GM18867 (cell line): ENCODE measurements around the gene RPL18A.
A peak's percentile ranks its signal among the peaks of the same experiment; 100 is the strongest.

ENCODE experiments used
- ATAC-seq: cut with Tn5 transposase; IDR thresholded peaks from one replicate; pipeline ENCODE4 v1.9.1; 2021; ENCODE audit warnings: mild to moderate bottlenecking, moderate library complexity; ENCODE audit not compliant: unreplicated experiment

Gene RPL18A

GRCh38 chr19:17841810-17842662, 17.7 kb upstream of the RPL18A start:
- no peak for ATAC-seq

- ATAC-seq: no peak
These were observed 16.9 kb upstream of the RPL18A start for GRCh38 chr19:17842663-17843291.

GRCh38 chr19:17843292-17843827, 16.4 kb upstream of the RPL18A start:
- ATAC-seq: no peak

- ATAC-seq: no peak
These were observed 15.7 kb upstream of the RPL18A start for GRCh38 chr19:17843908-17844490.

GRCh38 chr19:17846146-17846545, 13.6 kb upstream of the RPL18A start:
- ATAC-seq: no peak

GRCh38 chr19:17847538-17848366, 12.0 kb upstream of the RPL18A start, which contains the start of gene JAK3:
JAK3 (minus strand) TSS chr19:17847982; CDS start chr19:17844417, 3,565 bp downstream.
- ATAC-seq: peak; percentile 66

GRCh38 chr19:17848595-17849292, 11.0 kb upstream of the RPL18A start:
- ATAC-seq: no peak

GRCh38 chr19:17854061-17854460, 5.6 kb upstream of the RPL18A start:
- no peak for ATAC-seq

- ATAC-seq: no peak
These were observed 4.2 kb upstream of the RPL18A start for GRCh38 chr19:17855280-17856152.

- no peak for ATAC-seq
These were observed 752 bp downstream of the RPL18A start for GRCh38 chr19:17860331-17860992.

GRCh38 chr19:17860993-17861360, 1.3 kb downstream of the RPL18A start:
- no peak for ATAC-seq

GRCh38 chr19:17861542-17862402, 2.1 kb downstream of the RPL18A start:
- ATAC-seq: no peak

- no peak for ATAC-seq
These were observed 3.2 kb downstream of the RPL18A start for GRCh38 chr19:17862711-17863519.

GRCh38 chr19:17863520-17864182, 3.9 kb downstream of the RPL18A start:
- no peak for ATAC-seq

GRCh38 chr19:17865364-17866311, 5.9 kb downstream of the RPL18A start:
- no peak for ATAC-seq
